ENCODE measurements around the gene L1TD1.
"Not testable (repeated sequence)": the region's sequence is repeated elsewhere in the genome, so short reads cannot be mapped to it uniquely, and the experiment has no call there.

The L1TD1 gene

GRCh38 chr1:62177621-62178020 is 17.0 kb upstream of the L1TD1 start:
- H3K27ac ChIP-seq, result no peak overlapping the region
- TF ChIP-seq CTCF (IDR thresholded peaks at IDR 0.05), result no peak
- H3K4me3 ChIP-seq, result no peak overlapping the region
- DNase-seq (ENCODE audit: low spot score), result no peak

- H3K27ac ChIP-seq, result no peak overlapping the region
- H3K4me3 ChIP-seq, result no peak overlapping the region
- DNase-seq (ENCODE audit: low spot score), result no peak
- no peak for TF ChIP-seq CTCF (IDR thresholded peaks at IDR 0.05)
These were observed 16.3 kb upstream of the L1TD1 start for GRCh38 chr1:62178372-62178771.

- H3K4me3 ChIP-seq; H3K27ac ChIP-seq; DNase-seq (ENCODE audit: low spot score): not testable (repeated sequence)
These were observed 14.6 kb upstream of the L1TD1 start for GRCh38 chr1:62180054-62180453.

- no peak overlapping the region for H3K27ac ChIP-seq
These were observed 14.0 kb upstream of the L1TD1 start for GRCh38 chr1:62180639-62181038.

GRCh38 chr1:62181532-62181931 is 13.1 kb upstream of the L1TD1 start:
- DNase-seq (ENCODE audit: low spot score), result no peak
- Histone ChIP-seq H3K27ac (no peak overlapping the region), H3K4me3 (no peak overlapping the region)
- no peak for TF ChIP-seq CTCF (IDR thresholded peaks at IDR 0.05)

More at GRCh38 chr1:62180639-62181038, 14.0 kb upstream of the L1TD1 start:
- no peak for DNase-seq (ENCODE audit: low spot score)
- no peak overlapping the region for H3K4me3 ChIP-seq
- TF ChIP-seq CTCF (IDR thresholded peaks at IDR 0.05), result no peak

- not testable (repeated sequence) for H3K27ac ChIP-seq; H3K4me3 ChIP-seq; DNase-seq (ENCODE audit: low spot score)
These were observed 12.5 kb upstream of the L1TD1 start for GRCh38 chr1:62182157-62182556.

GRCh38 chr1:62183164-62184020 is 11.3 kb upstream of the L1TD1 start:
- not testable (repeated sequence) for DNase-seq (ENCODE audit: low spot score); H3K4me3 ChIP-seq; H3K27ac ChIP-seq

GRCh38 chr1:62184336-62184735 is 10.3 kb upstream of the L1TD1 start:
- Histone ChIP-seq H3K27ac (no peak overlapping the region), H3K4me3 (no peak overlapping the region)
- no peak for DNase-seq (ENCODE audit: low spot score)
- TF ChIP-seq CTCF (IDR thresholded peaks at IDR 0.05), result no peak

GRCh38 chr1:62185233-62185632 is 9.4 kb upstream of the L1TD1 start:
- not testable (repeated sequence) for H3K4me3 ChIP-seq; DNase-seq (ENCODE audit: low spot score); H3K27ac ChIP-seq
